Endothelial cell (in vitro differentiated cells): ENCODE measurements around the gene PIGA. TPM values are rescaled to one million over a fixed set of nuclear protein-coding genes. Genes with fewer than 3 reads are reported as not detected.
A peak's percentile ranks its signal among the peaks of the same experiment; 100 is the strongest.

Experiments used
- DNase-seq: peaks from one replicate; pipeline ENCODE4 v3.0.0; 2021; ENCODE audit warnings: low spot score
- H3K27ac Mint-ChIP-seq: one replicate; pipeline ENCODE4 v1.8.0; 2021; ENCODE audit warnings: mixed read lengths, inconsistent platforms; ENCODE audit not compliant: unreplicated experiment
- H3K27me3 Mint-ChIP-seq: one replicate; pipeline ENCODE4 v1.8.0; 2021; ENCODE audit warnings: mild to moderate bottlenecking, moderate library complexity, mixed read lengths, inconsistent platforms; ENCODE audit not compliant: unreplicated experiment
- H3K36me3 Mint-ChIP-seq: one replicate; pipeline ENCODE4 v1.8.0; 2021; ENCODE audit warnings: mild to moderate bottlenecking, low read depth, mixed read lengths, inconsistent platforms; ENCODE audit not compliant: unreplicated experiment
- H3K4me1 Mint-ChIP-seq: one replicate; pipeline ENCODE4 v1.8.0; 2021; ENCODE audit warnings: mild to moderate bottlenecking, mixed read lengths, inconsistent platforms; ENCODE audit not compliant: unreplicated experiment
- H3K4me3 Mint-ChIP-seq: one replicate; pipeline ENCODE4 v1.8.0; 2021; ENCODE audit warnings: mild to moderate bottlenecking, mixed read lengths, inconsistent platforms; ENCODE audit not compliant: unreplicated experiment
- H3K9me3 Mint-ChIP-seq: one replicate; pipeline ENCODE4 v1.8.0; 2021; ENCODE audit warnings: mixed read lengths, inconsistent platforms; ENCODE audit not compliant: unreplicated experiment
- CTCF ChIP-seq: fragments of 200-600 bp; sonication (generic); IDR thresholded peaks from one replicate; pipeline ENCODE4 v1.5.0; 2021; ENCODE audit warnings: antibody characterized with exemption; ENCODE audit not compliant: unreplicated experiment
- total RNA-seq: library from RNA; stranded (reverse); fragmentation: NEBNext Ultra II Directional; extraction: Animal tissue kit (Norgen Biotek cat#: 25700); gene quantifications from one replicate; pipeline ENCODE4 v1.2.1, GENCODE V29; 2021; ENCODE audit not compliant: unreplicated experiment

PIGA gene
- total RNA-seq, 1 donor from 2014 or later, result 12.8 TPM

- Mint-ChIP-seq H3K27ac (no peak overlapping the region), H3K4me1 (peaks cover 11% of the 10 kb centered on the region), H3K9me3 (no peaks in the 10 kb centered on the region), H3K4me3 (no peak overlapping the region), H3K27me3 (peaks cover 3% of the 10 kb centered on the region), H3K36me3 (no peaks in the 10 kb centered on the region)
- no peak for DNase-seq
- TF ChIP-seq CTCF, result no peak
These were observed 5.5 kb upstream of the PIGA start for GRCh38 chrX:15340867-15341266.

- DNase-seq, result peak; percentile 4
- peak overlapping the region; percentile 94 for H3K4me3 Mint-ChIP-seq
- peak overlapping the region; percentile 86 for H3K27ac Mint-ChIP-seq
- no peak for TF ChIP-seq CTCF
- H3K36me3 Mint-ChIP-seq, result no peaks in the 10 kb centered on the region
- peaks cover 3% of the 10 kb centered on the region for H3K27me3 Mint-ChIP-seq
- peaks cover 5% of the 10 kb centered on the region for H3K4me1 Mint-ChIP-seq
- no peaks in the 10 kb centered on the region for H3K9me3 Mint-ChIP-seq
These were observed 695 bp upstream of the PIGA start for GRCh38 chrX:15336023-15336413.

- Mint-ChIP-seq H3K4me3 (peak overlapping the region; percentile 94), H3K9me3 (no peaks in the 10 kb centered on the region), H3K27ac (peak overlapping the region; percentile 70), H3K27me3 (peaks cover 3% of the 10 kb centered on the region), H3K4me1 (peaks cover 5% of the 10 kb centered on the region), H3K36me3 (no peaks in the 10 kb centered on the region)
- DNase-seq, result no peak
- TF ChIP-seq CTCF, result no peak
These were observed 762 bp downstream of the PIGA start for GRCh38 chrX:15334561-15334960.

GRCh38 chrX:15328821-15329220, 6.5 kb downstream of the PIGA start:
- no peak for DNase-seq
- no peak overlapping the region for H3K27ac Mint-ChIP-seq
- no peaks in the 10 kb centered on the region for H3K36me3 Mint-ChIP-seq
- no peak for TF ChIP-seq CTCF
- no peaks in the 10 kb centered on the region for H3K4me1 Mint-ChIP-seq
- no peak overlapping the region for H3K4me3 Mint-ChIP-seq
- no peaks in the 10 kb centered on the region for H3K9me3 Mint-ChIP-seq
- no peaks in the 10 kb centered on the region for H3K27me3 Mint-ChIP-seq

GRCh38 chrX:15328131-15328530, 7.2 kb downstream of the PIGA start:
- Mint-ChIP-seq H3K36me3 (no peaks in the 10 kb centered on the region), H3K27ac (no peak overlapping the region), H3K4me3 (no peak overlapping the region), H3K4me1 (no peaks in the 10 kb centered on the region), H3K9me3 (no peaks in the 10 kb centered on the region), H3K27me3 (no peaks in the 10 kb centered on the region)
- TF ChIP-seq CTCF, result no peak
- no peak for DNase-seq
